Thoracic aorta (tissue), 2 donors: ENCODE measurements around the gene CNN2. TPM values are rescaled to one million over a fixed set of nuclear protein-coding genes. Genes with fewer than 3 reads are reported as not detected.

ENCODE experiments used
- ATAC-seq: fragments of 150-250 bp; one replicate; pipeline ENCODE4 v1.8.0; 2017; ENCODE audit warnings: low read depth; ENCODE audit not compliant: insufficient number of reproducible peaks, low FRiP score
- DNase-seq: peaks from one replicate; pipeline ENCODE4 v3.0.0-alpha.2; 2020; ENCODE audit warnings: low spot score
- H3K27ac ChIP-seq, 2 donors: fragments of 200-600 bp; sonication (generic); 1 replicate in 1 of 2; 2 replicates in 1 of 2; pipeline ENCODE4 v1.5.1; 2016; ENCODE audit warnings: mild to moderate bottlenecking in 2 of 2, moderate library complexity in 2 of 2
- H3K27me3 ChIP-seq: fragments of 200-600 bp; sonication (generic); replicated peaks from 2 replicates; pipeline ENCODE4 v1.6.0; 2016; ENCODE audit warnings: mild to moderate bottlenecking; ENCODE audit not compliant: insufficient read depth
- H3K36me3 ChIP-seq: fragments of 200-600 bp; sonication (generic); one replicate; pipeline ENCODE4 v1.5.1; 2016
- H3K4me1 ChIP-seq, 2 donors: fragments of 200-600 bp; sonication (generic); 1 replicate in 1 of 2; 2 replicates in 1 of 2; pipeline versions ENCODE4 v1.5.1 to v1.6.0; 2016; ENCODE audit warnings: low read depth in 2 of 2, mild to moderate bottlenecking in 1 of 2; ENCODE audit not compliant: control insufficient read depth in 1 of 2
- H3K4me3 ChIP-seq: fragments of 200-600 bp; sonication (generic); 2 replicates; pipeline ENCODE4 v1.5.1; 2016; ENCODE audit warnings: mild to moderate bottlenecking
- H3K9me3 ChIP-seq: fragments of 200-600 bp; sonication (generic); 2 replicates; pipeline ENCODE4 v1.5.1; 2016
- CTCF ChIP-seq: fragments of 200-600 bp; sonication (generic); IDR thresholded peaks from one replicate; pipeline ENCODE4 v1.5.1; 2019; ENCODE audit warnings: antibody characterized with exemption
- total RNA-seq, 2 donors: library from RNA; depleted of rRNA; stranded (reverse); fragments of >200 nt; gene quantifications; one replicate each; pipeline versions ENCODE4 v1.1.0 to v1.2.3, GENCODE V29; 2016

CNN2 gene
- 100 to 1,000 TPM in 1 of 2 donors, 10 to 100 TPM in 1; 96.9 to 193 TPM for total RNA-seq

- no peaks in the 10 kb centered on the region for H3K27me3 ChIP-seq
- H3K9me3 ChIP-seq = no peaks in the 10 kb centered on the region
- peak within 1 kb of the TSS; percentile 100 for H3K27ac ChIP-seq
- ATAC-seq = peak; percentile 38
- H3K4me1 ChIP-seq = peaks cover 23 to 34% of the 10 kb centered on the region in 2 donors
- H3K4me3 ChIP-seq = peak within 1 kb of the TSS; percentile 90
- no peak for TF ChIP-seq CTCF
- H3K36me3 ChIP-seq = peaks cover 10% of the 10 kb centered on the region
- DNase-seq = no peak
Observed at GRCh38 chr19:1025960-1026782, at the start of gene CNN2. Gene CNN2, plus strand, starts transcription at chr19:1026608. Its CDS starts 54 bp downstream, at chr19:1026662.

GRCh38 chr19:977058-977464, 49.3 kb upstream of the CNN2 start:
- Histone ChIP-seq H3K9me3 (no peaks in the 10 kb centered on the region), H3K27ac (no peak overlapping the region), H3K36me3 (no peaks in the 10 kb centered on the region), H3K4me3 (no peak overlapping the region), H3K27me3 (no peaks in the 10 kb centered on the region), H3K4me1 (no peaks in the 10 kb centered on the region)
- ATAC-seq = no peak
- no peak for TF ChIP-seq CTCF
- DNase-seq = no peak

GRCh38 chr19:979318-979741, 47.1 kb upstream of the CNN2 start:
- Histone ChIP-seq H3K9me3 (no peaks in the 10 kb centered on the region), H3K27ac (no peak overlapping the region), H3K36me3 (no peaks in the 10 kb centered on the region), H3K27me3 (no peaks in the 10 kb centered on the region), H3K4me1 (peaks cover 6 to 18% of the 10 kb centered on the region in 2 donors), H3K4me3 (no peak overlapping the region)
- ATAC-seq (no peak), DNase-seq (no peak)
- no peak for TF ChIP-seq CTCF

DNA sequence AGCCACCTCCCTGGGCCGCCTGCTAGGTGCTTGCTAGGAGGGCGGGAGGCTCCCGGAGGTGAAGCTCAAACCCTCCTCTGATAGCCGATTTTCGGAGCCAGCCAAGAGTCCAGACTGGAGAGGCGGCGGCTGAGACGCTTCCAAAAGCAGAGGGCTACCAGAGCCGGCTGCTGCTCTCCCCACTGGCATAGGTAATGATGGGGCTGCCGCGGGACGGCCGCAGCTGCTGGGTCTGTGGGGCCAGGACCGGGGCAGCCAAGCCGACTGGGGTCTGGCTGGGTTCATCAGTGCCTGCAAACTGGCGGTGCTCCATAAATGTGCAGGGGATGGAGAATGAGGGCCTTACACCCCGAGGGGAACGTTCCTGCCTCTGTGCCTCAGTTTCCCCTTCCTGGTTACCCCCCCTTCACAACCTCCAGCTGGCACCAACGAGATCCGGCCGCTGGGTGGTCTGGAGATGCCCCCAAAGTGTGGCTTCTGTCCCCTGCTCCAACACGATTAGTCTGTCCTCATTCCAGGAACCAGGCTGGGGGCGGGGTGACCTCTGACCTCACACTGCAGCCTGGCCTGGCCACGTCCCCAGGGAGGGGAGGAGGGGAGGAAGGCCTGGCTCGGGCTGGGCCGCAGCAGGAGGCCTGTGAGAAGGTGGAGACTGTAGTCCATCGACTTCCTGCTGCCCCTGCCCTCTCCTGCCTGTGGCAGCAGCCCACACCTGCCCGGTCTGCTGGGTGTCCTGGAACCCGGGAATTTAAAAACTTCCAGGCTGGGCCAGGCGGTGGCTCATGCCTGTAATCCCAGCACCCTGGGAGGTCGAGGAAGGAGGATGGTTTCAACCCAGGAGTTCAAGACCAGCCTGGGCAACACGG, 46.0 kb upstream of the CNN2 start:
- no peaks in the 10 kb centered on the region for H3K36me3 ChIP-seq
- DNase-seq (no peak), ATAC-seq (no peak)
- no peaks in the 10 kb centered on the region for H3K9me3 ChIP-seq
- H3K4me3 ChIP-seq = no peak overlapping the region
- TF ChIP-seq CTCF = no peak
- no peak overlapping the region for H3K27ac ChIP-seq
- H3K4me1 ChIP-seq = peaks cover 12 to 24% of the 10 kb centered on the region in 2 donors
- H3K27me3 ChIP-seq = no peaks in the 10 kb centered on the region
